GM12892 (cell line): Measurements from ENCODE around the gene TCP11L2.

Experiments
- POLR2A ChIP-seq: IDR thresholded peaks from 2 replicates; pipeline ENCODE4 v1.6.1; 2011; ENCODE audit warnings: low read depth, low read length, control low read depth
- POLR2AphosphoS5 ChIP-seq: IDR thresholded peaks from 2 replicates; pipeline ENCODE4 v1.6.1; 2011; ENCODE audit warnings: low read depth, low read length, control low read depth
- TAF1 ChIP-seq: IDR thresholded peaks from 2 replicates; pipeline ENCODE4 v1.6.1; 2011; ENCODE audit warnings: low read depth, mild to moderate bottlenecking, control low read depth, low read length, borderline replicate concordance

DNA sequence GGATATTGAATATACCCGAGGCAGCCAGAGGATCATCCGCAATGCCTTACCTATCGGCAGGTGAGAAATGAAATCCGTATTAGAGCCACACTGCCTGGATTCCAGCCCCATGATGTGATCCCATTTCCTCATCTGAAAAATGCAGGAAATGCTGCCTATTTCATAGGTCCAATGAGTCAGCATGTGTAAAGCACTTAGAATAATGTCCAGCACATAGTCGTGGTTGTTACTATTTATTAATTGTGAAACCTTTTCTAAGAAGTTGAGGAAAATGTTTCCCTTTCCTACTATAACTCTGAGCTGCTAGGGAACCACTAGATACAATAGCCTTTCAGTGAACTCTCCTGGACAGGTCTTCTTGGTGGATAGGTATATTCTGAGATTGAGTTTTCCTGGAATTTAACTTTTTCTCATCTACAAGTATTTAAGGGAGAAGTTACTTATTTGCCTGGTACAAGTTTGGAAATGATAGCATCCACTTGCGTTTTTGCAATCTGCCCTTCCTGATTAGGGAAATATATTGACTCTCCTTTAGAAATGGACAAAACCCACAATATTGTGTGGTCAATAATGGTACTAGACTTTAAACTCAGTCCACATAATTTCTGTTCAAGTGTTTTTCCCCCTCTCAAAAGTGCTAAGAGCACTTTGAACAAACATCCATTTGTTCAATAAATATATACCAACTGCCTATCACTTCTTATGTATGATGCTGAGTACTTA is 67.3 kb downstream of the TCP11L2 start:
- TF ChIP-seq POLR2A (no peak), POLR2AphosphoS5 (no peak), TAF1 (no peak)
